ENCODE data around the gene ACACA. TPM values are rescaled to one million over a fixed set of nuclear protein-coding genes. Genes with fewer than 3 reads are reported as not detected.

ACACA gene
- total RNA-seq, 4 donors from 2014 or later: 30.0 to 69.7 (median 49.9) TPM

- Histone ChIP-seq H3K27ac (peak overlapping the region in 1 of 4 donors; percentile 24), H3K9me3 (no peaks in the 10 kb centered on the region), H3K36me3 (no peaks in the 10 kb centered on the region), H3K27me3 (peaks cover 0 to 40% of the 10 kb centered on the region in 2 donors), H3K4me3 (no peak overlapping the region), H3K4me1 (peaks cover 0 to 3% (median 0%) of the 10 kb centered on the region in 4 donors)
- TF ChIP-seq POLR2A (IDR thresholded peaks at IDR 0.05) (no peak), EP300 (IDR thresholded peaks at IDR 0.05) (no peak), CTCF (IDR thresholded peaks at IDR 0.05) (no peak)
- no peak for DNase-seq (ENCODE audit: low spot score in 2 of 2)
- WGBS, 2 donors: 56 to 68% methylated on average over 10 of the region's 10 CpGs
Measured at GRCh38 chr17:37068266-37068665, 338.4 kb downstream of the ACACA start.

GRCh38 chr17:37067555-37068111, 339.0 kb downstream of the ACACA start:
- WGBS, 2 donors: 58 to 65% methylated on average over 12 to 13 of the region's 13 CpGs
- Histone ChIP-seq H3K9me3 (no peaks in the 10 kb centered on the region), H3K36me3 (no peaks in the 10 kb centered on the region), H3K4me1 (peaks cover 0 to 3% (median 0%) of the 10 kb centered on the region in 4 donors), H3K27ac (peak overlapping the region in 1 of 4 donors; percentile 24), H3K27me3 (peaks cover 0 to 41% of the 10 kb centered on the region in 2 donors), H3K4me3 (no peak overlapping the region)
- peak in 1 of 2 donors; percentile 22 for DNase-seq (ENCODE audit: low spot score in 2 of 2)
- TF ChIP-seq CTCF (IDR thresholded peaks at IDR 0.05) (no peak), EP300 (IDR thresholded peaks at IDR 0.05) (no peak), POLR2A (IDR thresholded peaks at IDR 0.05) (no peak)

GRCh38 chr17:37066322-37067255, 340.0 kb downstream of the ACACA start:
- peaks cover 0 to 41% of the 10 kb centered on the region in 2 donors for H3K27me3 ChIP-seq
- 46 to 51% methylated on average over 25 of the region's 25 CpGs for WGBS, 2 donors
- TF ChIP-seq EP300 (IDR thresholded peaks at IDR 0.05) (no peak), POLR2A (IDR thresholded peaks at IDR 0.05) (no peak), CTCF (IDR thresholded peaks at IDR 0.05) (no peak)

GRCh38 chr17:37065486-37066321, 340.9 kb downstream of the ACACA start:
- no peaks in the 10 kb centered on the region for H3K36me3 ChIP-seq
- peaks cover 0 to 41% of the 10 kb centered on the region in 2 donors for H3K27me3 ChIP-seq
- H3K27ac ChIP-seq: no peak overlapping the region
- peaks cover 0 to 3% (median 0%) of the 10 kb centered on the region in 4 donors for H3K4me1 ChIP-seq
- no peak for DNase-seq (ENCODE audit: low spot score in 2 of 2)
- WGBS, 2 donors: 42 to 48% methylated on average over 21 to 23 of the region's 23 CpGs
- no peak overlapping the region for H3K4me3 ChIP-seq
- TF ChIP-seq EP300 (IDR thresholded peaks at IDR 0.05): no peak
- TF ChIP-seq CTCF (IDR thresholded peaks at IDR 0.05): no peak
- no peak for TF ChIP-seq POLR2A (IDR thresholded peaks at IDR 0.05)
- H3K9me3 ChIP-seq: no peaks in the 10 kb centered on the region

More at GRCh38 chr17:37066322-37067255, 340.0 kb downstream of the ACACA start:
- no peak overlapping the region for H3K4me3 ChIP-seq
- no peak overlapping the region for H3K27ac ChIP-seq
- no peak for DNase-seq (ENCODE audit: low spot score in 2 of 2)
- H3K4me1 ChIP-seq: peaks cover 0 to 3% (median 0%) of the 10 kb centered on the region in 4 donors
- H3K36me3 ChIP-seq: no peaks in the 10 kb centered on the region
- no peaks in the 10 kb centered on the region for H3K9me3 ChIP-seq

Measured in tibial nerve (tissue), 4 donors.